ENCODE measurements around the gene DLG5. TPM values are rescaled to one million over a fixed set of nuclear protein-coding genes. Genes with fewer than 3 reads are reported as not detected.

Gene DLG5
- polyA plus RNA-seq, 4 donors = 38.2 to 42.0 (median 40.2) TPM

DNA sequence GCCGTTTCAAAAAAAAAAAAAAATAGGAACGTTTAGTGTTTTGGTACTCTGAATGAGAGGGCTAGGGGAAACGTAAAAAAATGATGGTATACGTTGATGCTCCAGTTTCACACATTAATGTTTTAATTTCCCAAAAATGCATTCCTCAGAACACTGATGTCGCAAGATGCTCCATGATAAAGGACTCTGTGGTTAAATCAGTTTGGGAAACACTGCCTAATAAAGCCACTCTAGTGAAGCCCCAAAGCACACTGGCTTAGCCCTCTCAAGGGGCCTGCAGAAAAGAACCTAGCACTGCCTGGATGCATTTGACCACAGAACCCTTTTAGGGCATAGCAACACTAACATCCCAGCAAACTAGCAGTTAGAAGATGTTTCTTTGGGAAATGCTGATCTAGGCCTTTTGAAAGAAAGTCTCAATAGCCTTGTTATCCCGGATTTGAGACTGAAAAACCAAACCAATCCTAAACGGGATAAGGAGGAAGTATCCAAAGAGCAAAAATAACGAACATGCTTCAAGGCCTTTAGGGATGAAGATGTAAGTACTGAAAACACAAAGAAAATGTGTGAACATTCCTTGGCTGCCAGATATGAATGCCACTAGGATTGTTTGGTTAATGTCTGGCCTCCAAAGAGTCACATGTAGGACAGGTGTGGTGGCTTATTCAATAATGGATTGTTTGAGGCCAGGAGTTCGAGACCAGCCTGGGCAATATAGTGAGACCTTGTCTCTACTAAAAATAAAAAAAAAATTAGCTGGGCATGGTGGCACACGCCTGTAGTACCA lies 11.0 kb downstream of the DLG5 start:
- no peak for DNase-seq (ENCODE audit: low read depth in 4 of 4, low spot score in 3 of 4)

DNA sequence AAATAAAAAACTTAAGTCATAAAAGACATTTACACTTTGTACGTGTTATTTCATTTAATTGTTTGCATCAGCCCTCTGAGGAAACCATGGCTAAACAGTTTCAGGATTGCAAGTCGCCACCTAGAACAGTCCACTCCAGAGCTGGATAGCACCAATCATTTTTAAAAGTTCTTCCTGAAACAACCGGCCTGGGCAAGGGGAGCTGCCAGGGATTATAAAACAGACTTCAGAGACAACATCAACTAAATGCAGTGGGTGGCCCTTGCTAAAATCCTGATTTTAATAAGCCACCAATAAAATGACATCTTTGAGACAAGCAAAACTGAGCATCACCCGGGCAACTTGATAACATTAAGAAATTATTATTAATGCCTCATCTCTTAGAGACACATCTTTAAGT lies 13.5 kb downstream of the DLG5 start:
- no peak for DNase-seq (ENCODE audit: low read depth in 4 of 4, low spot score in 3 of 4)

DNA sequence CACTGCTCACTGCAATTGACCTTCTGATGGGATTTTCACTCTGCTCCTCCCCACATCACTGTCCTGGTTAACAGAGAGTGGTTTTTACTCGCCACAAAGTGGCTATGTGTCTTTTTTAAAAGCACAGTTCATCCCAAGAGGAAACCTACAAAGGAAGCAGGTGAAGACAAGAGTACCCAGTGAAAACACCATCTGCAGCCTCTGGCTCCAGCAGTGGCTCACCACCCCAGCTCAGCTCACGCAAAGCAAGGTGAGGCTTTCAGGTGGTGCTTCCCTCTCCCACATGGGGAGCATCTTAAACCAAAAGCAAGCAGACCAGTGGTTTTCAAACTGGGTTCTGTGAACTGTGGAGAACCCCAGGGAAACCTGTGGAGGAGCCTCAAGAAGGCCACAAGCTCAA lies 14.0 kb downstream of the DLG5 start:
- no peak for DNase-seq (ENCODE audit: low read depth in 4 of 4, low spot score in 3 of 4)

GRCh38 chr10:77911535-77912123 lies 14.9 kb downstream of the DLG5 start:
- DNase-seq (ENCODE audit: low read depth in 4 of 4, low spot score in 3 of 4) = no peak

GRCh38 chr10:77910524-77911145 lies 15.9 kb downstream of the DLG5 start:
- no peak for DNase-seq (ENCODE audit: low read depth in 4 of 4, low spot score in 3 of 4)

GRCh38 chr10:77909749-77910375 lies 16.7 kb downstream of the DLG5 start:
- DNase-seq (ENCODE audit: low read depth in 4 of 4, low spot score in 3 of 4) = no peak

GRCh38 chr10:77909021-77909748 lies 17.4 kb downstream of the DLG5 start:
- DNase-seq (ENCODE audit: low read depth in 4 of 4, low spot score in 3 of 4) = no peak

- no peak for DNase-seq (ENCODE audit: low read depth in 4 of 4, low spot score in 3 of 4)
Measured at GRCh38 chr10:77907900-77908717, 18.4 kb downstream of the DLG5 start.

GRCh38 chr10:77907462-77907861 lies 19.1 kb downstream of the DLG5 start:
- DNase-seq (ENCODE audit: low read depth in 4 of 4, low spot score in 3 of 4) = no peak

DNA sequence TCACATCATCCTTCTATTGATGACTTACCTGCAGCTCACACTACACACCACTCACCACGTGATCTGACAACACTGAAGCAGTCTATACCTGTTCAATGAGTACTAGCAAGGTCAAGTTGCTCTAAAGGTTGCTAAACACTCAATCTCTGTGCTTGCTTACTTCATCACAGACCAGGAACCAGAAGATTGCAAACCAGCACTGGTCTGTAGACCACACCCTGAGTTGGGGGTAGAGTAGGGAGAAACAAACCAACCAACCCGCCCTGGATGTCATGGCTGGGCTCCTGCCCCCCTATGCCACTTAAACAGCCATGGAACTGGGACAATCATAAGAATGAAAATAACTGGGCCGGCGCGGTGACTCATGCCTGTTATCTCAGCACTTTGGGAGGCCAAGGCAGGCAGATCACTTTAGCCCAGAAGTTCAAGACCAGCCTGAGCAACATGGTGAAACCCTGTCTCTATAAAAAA lies 19.6 kb downstream of the DLG5 start:
- DNase-seq (ENCODE audit: low read depth in 4 of 4, low spot score in 3 of 4) = no peak

DNA sequence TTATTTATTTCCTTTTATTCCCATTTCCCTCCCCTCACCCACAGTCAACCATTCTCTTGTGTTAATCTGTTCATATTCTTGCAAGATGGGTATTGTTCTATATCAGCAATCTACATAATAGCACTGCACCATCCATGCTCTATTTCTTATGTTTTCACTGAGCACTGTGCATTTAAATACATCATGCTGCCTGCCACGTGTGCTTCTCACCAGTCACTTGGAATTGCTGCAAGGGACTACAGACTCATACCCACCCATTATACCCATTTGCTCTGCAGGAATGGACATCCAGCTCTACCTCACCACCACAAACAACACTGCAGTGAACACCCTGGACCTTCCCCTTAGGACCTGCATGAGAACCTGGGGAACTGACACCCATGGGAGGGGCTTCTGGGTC lies 20.8 kb downstream of the DLG5 start:
- DNase-seq (ENCODE audit: low read depth in 4 of 4, low spot score in 3 of 4) = no peak

DNA sequence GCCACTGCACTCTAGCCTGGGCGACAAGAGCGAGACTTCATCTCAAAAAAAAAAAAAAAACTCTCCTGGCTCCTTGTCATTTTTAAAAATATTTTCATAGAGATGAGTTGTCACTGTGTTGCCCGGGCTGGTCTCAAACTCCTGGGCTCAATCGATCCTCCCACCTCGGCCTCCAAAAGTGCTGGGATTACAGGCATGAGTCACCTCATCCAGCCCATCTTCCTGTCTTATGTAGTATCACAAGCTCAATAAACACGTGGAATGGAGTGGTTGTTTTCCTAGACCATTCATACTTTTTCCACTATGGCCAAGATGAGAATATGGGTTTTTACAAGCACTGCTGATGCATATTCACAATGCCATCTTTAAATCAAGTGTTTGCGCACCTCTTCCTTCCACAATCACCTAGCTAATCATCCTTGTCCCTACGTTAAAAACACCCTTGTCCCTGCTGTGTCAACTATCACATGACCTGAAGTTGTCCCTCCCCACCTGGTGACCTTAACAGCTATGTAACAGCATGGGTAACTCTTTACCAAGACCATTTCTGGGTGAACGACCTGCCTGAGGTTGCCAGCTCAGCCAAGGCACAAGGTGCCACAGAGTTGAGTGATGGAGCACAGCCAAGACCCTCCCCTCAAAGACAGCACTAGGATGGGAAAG lies 21.3 kb downstream of the DLG5 start:
- DNase-seq (ENCODE audit: low read depth in 4 of 4, low spot score in 3 of 4) = no peak

DNA sequence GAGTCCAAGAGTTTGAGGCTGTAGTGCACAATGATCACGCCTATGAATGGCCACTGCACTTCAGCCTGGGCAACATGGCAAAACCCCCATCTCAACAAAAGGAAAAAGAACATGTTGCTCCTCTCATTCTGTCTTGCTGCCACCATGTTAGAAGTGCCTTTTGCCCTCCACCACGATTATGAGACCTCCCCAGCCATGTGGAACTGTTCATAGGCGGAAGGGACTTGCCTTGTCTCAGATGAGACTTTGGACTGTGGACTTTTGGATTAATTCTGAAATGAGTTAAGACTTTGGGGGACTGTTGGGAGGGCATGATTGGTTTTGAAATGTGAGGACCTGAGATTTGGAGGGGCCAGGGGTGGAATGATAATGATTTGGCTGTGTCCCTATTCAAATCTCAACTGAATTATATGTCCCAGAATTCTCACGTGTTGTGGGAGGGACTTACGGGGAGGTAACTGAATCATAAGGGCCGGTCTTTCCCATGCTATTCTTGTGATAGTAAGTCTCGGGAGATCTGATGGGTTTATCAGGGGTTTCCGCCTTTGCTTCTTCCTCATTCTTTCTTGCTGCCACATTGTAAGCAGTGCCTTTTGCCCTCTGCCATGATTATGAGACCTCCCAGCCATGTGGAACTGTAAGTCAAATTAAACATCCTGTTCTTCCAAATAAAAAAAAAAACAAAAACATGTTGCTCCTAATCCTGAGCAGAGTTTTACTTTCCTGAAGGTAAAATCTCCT lies 22.3 kb downstream of the DLG5 start:
- DNase-seq (ENCODE audit: low read depth in 4 of 4, low spot score in 3 of 4) = no peak

DNA sequence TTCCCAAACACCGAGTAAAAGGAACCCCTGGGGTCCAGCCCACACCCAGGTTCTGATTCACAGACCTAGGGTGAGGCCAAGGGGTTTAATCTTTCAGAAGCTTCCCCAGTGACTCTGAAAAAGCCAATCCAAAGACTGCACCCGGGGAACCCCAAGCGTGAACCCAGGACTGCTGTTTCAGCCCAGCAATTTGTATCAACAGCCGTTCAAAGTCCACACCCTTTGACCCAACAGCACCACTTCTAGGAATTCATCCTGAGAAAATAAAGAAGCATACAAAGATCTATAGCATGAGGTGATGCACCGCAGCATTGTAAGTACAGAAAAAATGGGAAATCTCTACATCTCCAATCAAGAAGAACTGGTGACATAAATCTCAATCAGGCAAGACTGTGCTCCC lies 24.4 kb downstream of the DLG5 start:
- no peak for DNase-seq (ENCODE audit: low read depth in 4 of 4, low spot score in 3 of 4)

DNA sequence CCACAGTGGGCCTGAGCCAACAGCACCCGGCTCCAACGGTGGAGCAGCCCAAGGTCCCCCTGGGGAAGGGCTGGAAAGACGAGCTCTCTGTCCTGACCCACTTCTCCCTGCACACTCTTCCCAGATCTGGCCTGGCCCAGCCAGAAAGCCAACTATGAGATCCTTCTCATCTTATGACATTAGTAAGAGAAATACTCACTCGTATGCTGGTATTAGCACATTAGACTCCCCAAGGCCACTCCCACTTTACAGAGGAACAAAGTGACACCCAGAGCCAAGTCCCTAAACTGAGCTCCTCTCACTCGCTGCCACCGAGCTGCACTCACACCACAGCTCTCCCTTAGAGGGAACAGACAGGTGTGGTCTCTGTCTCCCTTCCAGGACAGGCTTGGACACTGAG lies 24.8 kb downstream of the DLG5 start:
- no peak for DNase-seq (ENCODE audit: low read depth in 4 of 4, low spot score in 3 of 4)

- no peak for DNase-seq (ENCODE audit: low read depth in 4 of 4, low spot score in 3 of 4)
Measured at GRCh38 chr10:77899690-77900089, 26.9 kb downstream of the DLG5 start.

GRCh38 chr10:77899080-77899477 lies 27.5 kb downstream of the DLG5 start:
- no peak for DNase-seq (ENCODE audit: low read depth in 4 of 4, low spot score in 3 of 4)

- no peak for DNase-seq (ENCODE audit: low read depth in 4 of 4, low spot score in 3 of 4)
Measured at GRCh38 chr10:77898323-77899079, 28.1 kb downstream of the DLG5 start.

Measured in right renal pelvis (tissue), 4 donors.